Upper lobe of right lung (tissue), 1 donor: ENCODE measurements around the gene SAPCD2. TPM values are rescaled to one million over a fixed set of nuclear protein-coding genes. Genes with fewer than 3 reads are reported as not detected.

Source experiments
- ATAC-seq: fragments of 200-7000 bp; cut with Tn5 transposase; one replicate; pipeline ENCODE4 v1.9.1; 2020; ENCODE audit warnings: mild to moderate bottlenecking, moderate library complexity
- DNase-seq: peaks from one replicate; pipeline ENCODE4 v3.0.0-alpha.2; 2020
- H3K27ac ChIP-seq: fragments of 200-600 bp; one replicate; pipeline ENCODE4 v1.8.0; 2022
- H3K27me3 ChIP-seq: fragments of 200-600 bp; one replicate; pipeline ENCODE4 v1.8.0; 2022; ENCODE audit warnings: mild to moderate bottlenecking
- H3K36me3 ChIP-seq: fragments of 200-600 bp; one replicate; pipeline ENCODE4 v1.8.0; 2022
- H3K4me1 ChIP-seq: fragments of 200-600 bp; one replicate; pipeline ENCODE4 v1.8.0; 2022
- H3K4me3 ChIP-seq: fragments of 200-600 bp; one replicate; pipeline ENCODE4 v1.8.0; 2022; ENCODE audit warnings: mild to moderate bottlenecking
- H3K9me3 ChIP-seq: fragments of 200-600 bp; one replicate; pipeline ENCODE4 v1.8.0; 2022
- CTCF ChIP-seq: fragments of 200-600 bp; IDR thresholded peaks from one replicate; pipeline ENCODE4 v1.8.0; 2022; ENCODE audit warnings: antibody characterized with exemption
- intact Hi-C: fragments of 100-400 bp; cut with DNase I; formaldehyde crosslinking; loops from one replicate; pipeline ENCODE4 v1.11.0; 2022
- total RNA-seq: library from RNA; stranded (reverse); fragmentation: NEBNext Ultra II Directional; extraction: Animal tissue kit (Norgen Biotek cat#: 25700); gene quantifications from one replicate; pipeline ENCODE4 v1.2.1, GENCODE V29; 2021
- donor health status: DM: no; HTN: yes; CAD: no; lungs with severe emphysema.

The SAPCD2 gene
- total RNA-seq, 1 donor from 2014 or later, result 0.84 TPM

GRCh38 chr9:137023583-137023991 lies 46.8 kb downstream of the SAPCD2 start:
- H3K4me3 ChIP-seq, result no peak overlapping the region
- intact Hi-C loops, result no loop called here
- ATAC-seq (no peak), DNase-seq (no peak)
- H3K36me3 ChIP-seq, result no peaks in the 10 kb centered on the region
- no peaks in the 10 kb centered on the region for H3K27me3 ChIP-seq
- H3K4me1 ChIP-seq, result peaks cover 13% of the 10 kb centered on the region
- H3K27ac ChIP-seq, result no peak overlapping the region
- no peak for TF ChIP-seq CTCF
- no peaks in the 10 kb centered on the region for H3K9me3 ChIP-seq

GRCh38 chr9:137023157-137023556 lies 47.2 kb downstream of the SAPCD2 start:
- ATAC-seq, result no peak
- Histone ChIP-seq H3K9me3 (no peaks in the 10 kb centered on the region), H3K36me3 (no peaks in the 10 kb centered on the region), H3K27me3 (no peaks in the 10 kb centered on the region), H3K4me3 (no peak overlapping the region), H3K4me1 (peaks cover 11% of the 10 kb centered on the region), H3K27ac (no peak overlapping the region)
- TF ChIP-seq CTCF, result no peak
- DNase-seq, result no peak
- intact Hi-C loops, result no loop called here

- no peaks in the 10 kb centered on the region for H3K9me3 ChIP-seq
- H3K36me3 ChIP-seq, result no peaks in the 10 kb centered on the region
- ATAC-seq (no peak), DNase-seq (no peak)
- no peak overlapping the region for H3K27ac ChIP-seq
- intact Hi-C loops, result no loop called here
- no peak overlapping the region for H3K4me3 ChIP-seq
- TF ChIP-seq CTCF, result no peak
- peaks cover 11% of the 10 kb centered on the region for H3K4me1 ChIP-seq
- H3K27me3 ChIP-seq, result no peaks in the 10 kb centered on the region
These were observed 47.7 kb downstream of the SAPCD2 start for GRCh38 chr9:137022662-137023008.

GRCh38 chr9:137021979-137022661 lies 48.2 kb downstream of the SAPCD2 start:
- DNase-seq (peak; percentile 81), ATAC-seq (peak; percentile 74)
- Histone ChIP-seq H3K4me3 (no peak overlapping the region), H3K27me3 (no peaks in the 10 kb centered on the region), H3K27ac (no peak overlapping the region), H3K36me3 (no peaks in the 10 kb centered on the region), H3K4me1 (peaks cover 6% of the 10 kb centered on the region), H3K9me3 (no peaks in the 10 kb centered on the region)
- intact Hi-C loops, result no loop called here
- TF ChIP-seq CTCF, result no peak

- no peak for TF ChIP-seq CTCF
- intact Hi-C loops, result no loop called here
These were observed 48.8 kb downstream of the SAPCD2 start for GRCh38 chr9:137021568-137021978.

More at GRCh38 chr9:137021568-137021978, 48.8 kb downstream of the SAPCD2 start:
- no peak for ATAC-seq
- no peak for DNase-seq
- H3K9me3 ChIP-seq, result no peaks in the 10 kb centered on the region
- peaks cover 3% of the 10 kb centered on the region for H3K4me1 ChIP-seq
- no peaks in the 10 kb centered on the region for H3K36me3 ChIP-seq
- no peak overlapping the region for H3K4me3 ChIP-seq
- no peaks in the 10 kb centered on the region for H3K27me3 ChIP-seq
- H3K27ac ChIP-seq, result no peak overlapping the region
